BLaER1 treated with 17β-estradiol and CSF1 and Interleukin-3, amounts not matched to agents 10 nM and 100 nM (cell line): ENCODE results near the gene GZMA.
A peak's percentile ranks its signal among the peaks of the same experiment; 100 is the strongest.
"Not testable (repeated sequence)": the region's sequence is repeated elsewhere in the genome, so short reads cannot be mapped to it uniquely, and the experiment has no call there.

Source experiments
- H3K27ac ChIP-seq, 11 experiments: shearing (Covaris generic); formaldehyde crosslinking; 2 replicates each; pipeline ENCODE4 v1.8.1; 2022
- H3K27me3 ChIP-seq, 11 experiments: shearing (Covaris generic); formaldehyde crosslinking; 2 replicates each; pipeline ENCODE4 v1.8.1; 2022
- H3K36me3 ChIP-seq, 11 experiments: shearing (Covaris generic); formaldehyde crosslinking; 2 replicates each; pipeline ENCODE4 v1.8.1; 2022
- H3K4me1 ChIP-seq, 10 experiments: shearing (Covaris generic); formaldehyde crosslinking; 2 replicates each; pipeline ENCODE4 v1.8.1; 2022
- H3K4me2 ChIP-seq, 11 experiments: shearing (Covaris generic); formaldehyde crosslinking; 2 replicates each; pipeline ENCODE4 v1.8.1; 2022
- H3K4me3 ChIP-seq, 10 experiments: shearing (Covaris generic); formaldehyde crosslinking; 2 replicates each; pipeline ENCODE4 v1.8.1; 2022
- H3K9ac ChIP-seq, 11 experiments: shearing (Covaris generic); formaldehyde crosslinking; 2 replicates each; pipeline ENCODE4 v1.8.1; 2022
- H3K9me3 ChIP-seq, 11 experiments: shearing (Covaris generic); formaldehyde crosslinking; replicated peaks in 1 of 11; 2 replicates each; pipeline ENCODE4 v1.8.1; 2022
- H4K20me1 ChIP-seq, 11 experiments: shearing (Covaris generic); formaldehyde crosslinking; 2 replicates each; pipeline ENCODE4 v1.8.1; 2022
- Cebpa-rat ChIP-seq, 11 experiments: shearing (Covaris generic); IDR thresholded peaks; 2 replicates each; pipeline ENCODE4 v1.8.1; 2022

The GZMA gene

DNA sequence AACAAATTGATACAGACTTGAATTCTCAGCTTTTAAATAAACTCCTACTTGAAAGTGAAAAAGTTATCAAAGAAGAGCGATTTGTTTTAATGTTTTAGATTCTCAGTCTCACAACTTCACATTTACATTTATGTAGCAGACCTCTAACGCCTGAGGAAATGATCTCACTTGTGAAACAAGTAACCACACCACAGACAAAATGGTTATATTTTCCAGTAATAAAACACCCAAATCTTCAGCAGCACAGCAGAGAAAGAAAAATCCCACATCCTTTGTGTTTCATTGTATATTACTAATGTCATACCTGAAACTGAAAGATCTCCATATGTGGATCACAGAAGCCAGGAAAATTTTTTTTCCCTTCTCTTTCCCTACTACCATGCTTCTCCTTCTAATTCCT, 29.8 kb upstream of the GZMA start:
- H3K9ac ChIP-seq: no peak overlapping the region
- no peak for TF ChIP-seq Cebpa-rat (IDR thresholded peaks at IDR 0.05)
- H4K20me1 ChIP-seq: no peaks in the 10 kb centered on the region
- peak overlapping the region in 6 of 11 experiments; percentile 3 to 40 (median 25); a peak in 8 of 22 replicates for H3K4me2 ChIP-seq
- H3K4me1 ChIP-seq: peaks cover 0 to 11% (median 6%) of the 10 kb centered on the region in 10 experiments; a peak in 12 of 20 replicates
- no peaks in the 10 kb centered on the region for H3K27me3 ChIP-seq
- H3K4me3 ChIP-seq: no peak overlapping the region
- H3K9me3 ChIP-seq: peaks cover 0 to 11% (median 0%) of the 10 kb centered on the region in 11 experiments; a peak in 4 of 22 replicates
- H3K36me3 ChIP-seq: no peaks in the 10 kb centered on the region
- H3K27ac ChIP-seq: no peak overlapping the region

GRCh38 chr5:55073211-55073610, 29.2 kb upstream of the GZMA start:
- TF ChIP-seq Cebpa-rat (IDR thresholded peaks at IDR 0.05): no peak
- H3K9me3 ChIP-seq: peaks cover 0 to 11% (median 0%) of the 10 kb centered on the region in 11 experiments; a peak in 5 of 22 replicates
- H3K4me2 ChIP-seq: peak overlapping the region in 4 of 11 experiments; percentile 10 to 32 (median 25); a peak in 5 of 22 replicates
- H3K4me3 ChIP-seq: no peak overlapping the region
- H3K27ac ChIP-seq: no peak overlapping the region
- H3K9ac ChIP-seq: no peak overlapping the region
- no peaks in the 10 kb centered on the region for H4K20me1 ChIP-seq
- H3K27me3 ChIP-seq: no peaks in the 10 kb centered on the region
- H3K4me1 ChIP-seq: peaks cover 0 to 11% (median 6%) of the 10 kb centered on the region in 10 experiments; a peak in 12 of 20 replicates
- H3K36me3 ChIP-seq: no peaks in the 10 kb centered on the region

GRCh38 chr5:55081541-55081940, 20.9 kb upstream of the GZMA start:
- H3K4me3 ChIP-seq: no peak overlapping the region
- no peak for TF ChIP-seq Cebpa-rat (IDR thresholded peaks at IDR 0.05)
- peaks cover 50 to 64% (median 54%) of the 10 kb centered on the region in 11 experiments for H3K9me3 ChIP-seq
- H4K20me1 ChIP-seq: no peaks in the 10 kb centered on the region
- H3K27me3 ChIP-seq: no peaks in the 10 kb centered on the region
- H3K27ac ChIP-seq: no peak overlapping the region
- no peak overlapping the region for H3K9ac ChIP-seq
- H3K36me3 ChIP-seq: 0 out of 22 replicates have a peak, but pooled peaks cover 0 to 5% (median 0%) of the 10 kb centered on the region in 11 experiments
- H3K4me1 ChIP-seq: no peaks in the 10 kb centered on the region
- no peak overlapping the region for H3K4me2 ChIP-seq

- H3K4me2 ChIP-seq, H3K27ac ChIP-seq, H3K4me3 ChIP-seq, H3K4me1 ChIP-seq, H3K9ac ChIP-seq, H4K20me1 ChIP-seq, H3K27me3 ChIP-seq: not testable (repeated sequence)
- peaks cover 0 to 12% (median 0%) of the 10 kb centered on the region in 11 experiments; a peak in 1 of 22 replicates for H3K36me3 ChIP-seq
- peaks cover 33 to 76% (median 46%) of the 10 kb centered on the region in 11 experiments for H3K9me3 ChIP-seq
Measured at GRCh38 chr5:55089301-55089700, 13.1 kb upstream of the GZMA start.

DNA sequence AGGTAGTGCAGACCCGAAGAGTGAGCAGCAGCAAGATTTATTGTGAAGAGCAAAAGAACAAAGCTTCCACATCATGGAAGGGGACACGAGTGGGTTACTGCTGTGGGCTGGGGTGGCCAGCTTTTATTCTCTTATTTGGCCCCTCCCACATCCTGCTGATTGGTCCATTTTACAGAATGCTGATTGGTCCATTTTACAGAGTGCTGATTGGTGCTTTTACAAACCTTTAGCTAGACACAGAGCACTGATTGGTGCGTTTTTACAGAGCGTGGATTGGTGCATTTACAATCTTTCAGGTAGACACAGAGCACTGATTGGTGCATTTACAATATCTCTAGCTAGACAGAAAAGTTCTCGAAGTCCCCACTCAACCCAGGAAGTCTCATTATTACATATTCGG, 11.4 kb upstream of the GZMA start:
- not testable (repeated sequence) for H3K4me1 ChIP-seq, H3K27me3 ChIP-seq, H3K36me3 ChIP-seq, H4K20me1 ChIP-seq, H3K4me2 ChIP-seq, H3K4me3 ChIP-seq, H3K9ac ChIP-seq, H3K27ac ChIP-seq
- peaks cover 27 to 81% (median 49%) of the 10 kb centered on the region in 11 experiments for H3K9me3 ChIP-seq

GRCh38 chr5:55096182-55096581, 6.3 kb upstream of the GZMA start:
- Histone ChIP-seq H3K4me3 (no peak overlapping the region), H3K4me1 (peaks cover 0 to 6% (median 3%) of the 10 kb centered on the region in 10 experiments; a peak in 9 of 20 replicates), H3K36me3 (0 out of 22 replicates have a peak, but pooled peaks cover 0 to under 1% (median 0%) of the 10 kb centered on the region in 11 experiments), H3K9me3 (peaks cover 43 to 93% (median 77%) of the 10 kb centered on the region in 11 experiments), H4K20me1 (no peaks in the 10 kb centered on the region), H3K27me3 (no peaks in the 10 kb centered on the region), H3K4me2 (no peak overlapping the region), H3K9ac (no peak overlapping the region), H3K27ac (no peak overlapping the region)
- no peak for TF ChIP-seq Cebpa-rat (IDR thresholded peaks at IDR 0.05)

- Histone ChIP-seq H3K9ac (no peak overlapping the region), H3K4me2 (no peak overlapping the region), H3K27me3 (no peaks in the 10 kb centered on the region), H3K9me3 (peaks cover 40 to 87% (median 73%) of the 10 kb centered on the region in 11 experiments), H3K4me3 (no peak overlapping the region), H3K36me3 (no peaks in the 10 kb centered on the region), H3K27ac (no peak overlapping the region), H4K20me1 (no peaks in the 10 kb centered on the region), H3K4me1 (peaks cover under 1 to 12% (median 10%) of the 10 kb centered on the region in 10 experiments; a peak in 18 of 20 replicates)
- TF ChIP-seq Cebpa-rat (IDR thresholded peaks at IDR 0.05): no peak
Measured at GRCh38 chr5:55096861-55097260, 5.6 kb upstream of the GZMA start.

GRCh38 chr5:55101148-55101547, 1.3 kb upstream of the GZMA start:
- not testable (repeated sequence) for H3K27me3 ChIP-seq, H4K20me1 ChIP-seq, H3K4me3 ChIP-seq, H3K36me3 ChIP-seq
- peaks cover 32 to 48% (median 45%) of the 10 kb centered on the region in 10 experiments for H3K4me1 ChIP-seq
- peaks cover 30 to 52% (median 44%) of the 10 kb centered on the region in 11 experiments for H3K9me3 ChIP-seq
- H3K9ac ChIP-seq: peak overlapping the region in 3 of 11 experiments; percentile 62 to 74 (median 66); a peak in 1 of 22 replicates
- peak overlapping the region in 9 of 11 experiments; percentile 64 to 84 (median 76); a peak in 17 of 22 replicates for H3K4me2 ChIP-seq
- H3K27ac ChIP-seq: peak overlapping the region in 8 of 11 experiments; percentile 66 to 82 (median 74); a peak in 14 of 22 replicates

GRCh38 chr5:55101556-55102276, 730 bp upstream of the GZMA start:
- Histone ChIP-seq H4K20me1 (no peaks in the 10 kb centered on the region), H3K9me3 (peaks cover 24 to 49% (median 39%) of the 10 kb centered on the region in 11 experiments), H3K27ac (peak overlapping the region in 8 of 11 experiments; percentile 66 to 82 (median 74); a peak in 17 of 22 replicates), H3K36me3 (peaks cover 0 to 6% (median 0%) of the 10 kb centered on the region in 11 experiments; a peak in 2 of 22 replicates), H3K9ac (peak overlapping the region in 8 of 11 experiments; percentile 23 to 74 (median 60); a peak in 15 of 22 replicates), H3K4me3 (peak overlapping the region in 6 of 10 experiments; percentile 7 to 55 (median 33); a peak in 8 of 20 replicates), H3K4me1 (peaks cover 32 to 53% (median 50%) of the 10 kb centered on the region in 10 experiments), H3K27me3 (no peaks in the 10 kb centered on the region), H3K4me2 (peak overlapping the region; percentile 44 to 84 (median 76); a peak in 21 of 22 replicates)
- TF ChIP-seq Cebpa-rat (IDR thresholded peaks at IDR 0.05): no peak
